Tibial nerve (tissue), 4 donors: ENCODE measurements around the gene CUX1.

ENCODE experiments used
- EP300 ChIP-seq, 2 donors: sonication (generic); formaldehyde crosslinking; IDR thresholded peaks; one replicate each; pipeline ENCODE4 v1.6.1; 2017; ENCODE audit warnings: antibody characterized with exemption in 2 of 2, mild to moderate bottlenecking in 1 of 2
- POLR2A ChIP-seq, 2 donors: fragments of 450-650 bp; IDR thresholded peaks; one replicate each; pipeline ENCODE4 v1.6.1; 2017; ENCODE audit warnings: antibody characterized with exemption in 2 of 2, mild to moderate bottlenecking in 2 of 2, moderate library complexity in 2 of 2
- TF ChIP-seq, protein P1 (sequence below), 5 experiments: fragments of 200-600 bp in 3 of 5; fragments of 450-650 bp in 2 of 5; sonication (generic) in 3 of 5; IDR thresholded peaks; one replicate each; pipeline ENCODE4 v1.5.1; 2016 to 2019; ENCODE audit warnings: antibody characterized with exemption in 5 of 5, mild to moderate bottlenecking in 3 of 5, moderate library complexity in 2 of 5

GRCh38 chr7:101951757-101952156, 134.3 kb downstream of the CUX1 start:
- TF ChIP-seq, protein P1, sequence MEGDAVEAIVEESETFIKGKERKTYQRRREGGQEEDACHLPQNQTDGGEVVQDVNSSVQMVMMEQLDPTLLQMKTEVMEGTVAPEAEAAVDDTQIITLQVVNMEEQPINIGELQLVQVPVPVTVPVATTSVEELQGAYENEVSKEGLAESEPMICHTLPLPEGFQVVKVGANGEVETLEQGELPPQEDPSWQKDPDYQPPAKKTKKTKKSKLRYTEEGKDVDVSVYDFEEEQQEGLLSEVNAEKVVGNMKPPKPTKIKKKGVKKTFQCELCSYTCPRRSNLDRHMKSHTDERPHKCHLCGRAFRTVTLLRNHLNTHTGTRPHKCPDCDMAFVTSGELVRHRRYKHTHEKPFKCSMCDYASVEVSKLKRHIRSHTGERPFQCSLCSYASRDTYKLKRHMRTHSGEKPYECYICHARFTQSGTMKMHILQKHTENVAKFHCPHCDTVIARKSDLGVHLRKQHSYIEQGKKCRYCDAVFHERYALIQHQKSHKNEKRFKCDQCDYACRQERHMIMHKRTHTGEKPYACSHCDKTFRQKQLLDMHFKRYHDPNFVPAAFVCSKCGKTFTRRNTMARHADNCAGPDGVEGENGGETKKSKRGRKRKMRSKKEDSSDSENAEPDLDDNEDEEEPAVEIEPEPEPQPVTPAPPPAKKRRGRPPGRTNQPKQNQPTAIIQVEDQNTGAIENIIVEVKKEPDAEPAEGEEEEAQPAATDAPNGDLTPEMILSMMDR (IDR thresholded peaks at IDR 0.05): no peak
- TF ChIP-seq POLR2A (IDR thresholded peaks at IDR 0.05) (no peak), EP300 (IDR thresholded peaks at IDR 0.05) (no peak)
